Measurements from ENCODE around the gene KRTCAP3. TPM values are rescaled to one million over a fixed set of nuclear protein-coding genes. Genes with fewer than 3 reads are reported as not detected.

Gene KRTCAP3
- total and polyA plus RNA-seq, 2 of the 4 experiments (the other 2 are of a cell fraction): 1.5 TPM; not detected in 1

DNA sequence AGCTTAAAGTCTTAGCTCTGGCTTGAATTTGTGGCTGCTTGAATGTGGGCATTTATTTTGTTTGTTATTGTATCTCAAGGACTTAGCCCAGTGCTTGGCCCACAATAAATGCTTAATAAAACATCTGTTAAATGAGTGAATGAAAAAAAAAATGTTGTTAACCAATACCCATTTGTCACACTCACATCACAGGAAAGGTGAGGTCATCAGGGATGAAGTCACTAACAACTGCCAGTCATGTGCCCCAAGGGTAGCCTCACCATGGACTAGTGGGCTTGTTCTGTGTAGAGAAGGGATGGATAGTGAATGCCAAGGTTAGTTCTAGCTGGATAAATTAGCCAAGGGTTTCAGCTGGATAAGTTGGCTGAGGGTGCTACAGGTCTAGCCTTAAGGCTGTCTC, 10.8 kb upstream of the KRTCAP3 start:
- DNase-seq: peak; percentile 62
- no peak overlapping the region for H2AFZ ChIP-seq (replicated peaks; ENCODE audit: low read length, poor library complexity)
- H3K4ac ChIP-seq (ENCODE audit: low read depth, low read length): no peak overlapping the region
- H3K4me2 ChIP-seq (ENCODE audit: low read depth, low read length): no peak overlapping the region
- H4K91ac ChIP-seq (ENCODE audit: insufficient read depth, low read depth, low read length): no peak overlapping the region
- peaks cover 8% of the 10 kb centered on the region for H3K4me1 ChIP-seq (ENCODE audit: control insufficient read depth, insufficient read depth, low read length)
- no peak for ATAC-seq (ENCODE audit: low read depth)
- H3K14ac ChIP-seq (replicated peaks; ENCODE audit: low read depth, low read length): no peak overlapping the region
- in situ Hi-C loops (cut with MboI; ENCODE audit: low sequenced_read_pairs) (no loop called here), dilution Hi-C loops (cut with HindIII; ENCODE audit: low sequenced_read_pairs, unreplicated experiment) (no loop called here), intact Hi-C loops (cut with micrococcal nuclease) (no loop called here)
- H2AK9ac ChIP-seq (replicated peaks; ENCODE audit: low read depth, low read length, poor library complexity): no peak overlapping the region
- H3K9me1 ChIP-seq (ENCODE audit: insufficient read depth, low read length): 0 out of 2 replicates have a peak, but pooled peaks cover 3% of the 10 kb centered on the region
- H3K56ac ChIP-seq (ENCODE audit: extremely low read depth, insufficient read depth, low read length): no peak overlapping the region
- no peaks in the 10 kb centered on the region for H3K27me3 ChIP-seq (ENCODE audit: control insufficient read depth, insufficient read depth, low read length)
- H3K79me1 ChIP-seq (ENCODE audit: low read depth in 1 of 2, low read length in 2 of 2): peaks cover 21 to 63% of the 10 kb centered on the region in 2 experiments
- H3K18ac ChIP-seq (ENCODE audit: low read depth, low read length): no peak overlapping the region
- no peak overlapping the region for H2BK20ac ChIP-seq (ENCODE audit: low read depth, low read length)
- 0 out of 2 replicates have a peak overlapping the region, but pooled peaks have one; percentile 7 for H2AK5ac ChIP-seq (ENCODE audit: low read depth, low read length)
- H2BK15ac ChIP-seq (ENCODE audit: low read depth, low read length): no peak overlapping the region
- no peak overlapping the region for H3K4me3 ChIP-seq (ENCODE audit: insufficient read depth, low read depth, low read length)
- no peak overlapping the region for H3K27ac ChIP-seq (ENCODE audit: insufficient read depth, low read length)
- TF ChIP-seq SMC3 (IDR thresholded peaks at IDR 0.05; ENCODE audit: low read depth, low read length): no peak
- TF ChIP-seq, protein P1, sequence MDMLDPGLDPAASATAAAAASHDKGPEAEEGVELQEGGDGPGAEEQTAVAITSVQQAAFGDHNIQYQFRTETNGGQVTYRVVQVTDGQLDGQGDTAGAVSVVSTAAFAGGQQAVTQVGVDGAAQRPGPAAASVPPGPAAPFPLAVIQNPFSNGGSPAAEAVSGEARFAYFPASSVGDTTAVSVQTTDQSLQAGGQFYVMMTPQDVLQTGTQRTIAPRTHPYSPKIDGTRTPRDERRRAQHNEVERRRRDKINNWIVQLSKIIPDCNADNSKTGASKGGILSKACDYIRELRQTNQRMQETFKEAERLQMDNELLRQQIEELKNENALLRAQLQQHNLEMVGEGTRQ (IDR thresholded peaks at IDR 0.05; ENCODE audit: low read depth, low read length): peak; percentile 75
- ChIA-PET POLR2A (ENCODE audit: unreplicated experiment) (interaction anchor here (1.4 kb wide), 1 partner anchor 17 kb away, joined by 3 read pairs; no protein-coding TSS in a partner anchor), CTCF (interaction anchor here (1.4 kb wide), 1 partner anchor 22 kb away, joined by 6 read pairs; the partner anchor contains the start of gene PPM1G)
- H3K23ac ChIP-seq (ENCODE audit: low read depth, low read length): 0 out of 2 replicates have a peak overlapping the region, but pooled peaks have one; percentile 13
- no peaks in the 10 kb centered on the region for H3K9me3 ChIP-seq (ENCODE audit: control insufficient read depth, insufficient read depth, low read length)
- no peak overlapping the region for H2BK120ac ChIP-seq (ENCODE audit: low read depth, low read length)
- H4K20me1 ChIP-seq (ENCODE audit: insufficient read depth, low read length): peaks cover 52% of the 10 kb centered on the region
- H4K8ac ChIP-seq (ENCODE audit: low read depth in 2 of 2, low read length in 2 of 2): no peak overlapping the region
- H3K9ac ChIP-seq (ENCODE audit: low read depth, low read length): no peak overlapping the region
- H4K5ac ChIP-seq (ENCODE audit: low read depth, low read length): no peak overlapping the region
- H3K36me3 ChIP-seq (ENCODE audit: control insufficient read depth, insufficient read depth, low read length): peaks cover 27% of the 10 kb centered on the region
- H2BK5ac ChIP-seq (ENCODE audit: low read depth, low read length, poor library complexity, severe bottlenecking): no peak overlapping the region
- no TSS peak for BruUV-seq (replicated peaks)

All from IMR-90 (cell line).